HG03135 (cell line): ENCODE data around the gene MUC5AC.
"Not testable (repeated sequence)": the region's sequence is repeated elsewhere in the genome, so short reads cannot be mapped to it uniquely, and the experiment has no call there.

ENCODE experiments used
- ATAC-seq: cut with Tn5 transposase; IDR thresholded peaks from one replicate; pipeline ENCODE4 v1.9.1; 2021; ENCODE audit warnings: mild to moderate bottlenecking, moderate library complexity; ENCODE audit not compliant: unreplicated experiment

The MUC5AC gene

GRCh38 chr11:1160231-1161101, 2.7 kb downstream of the MUC5AC start:
- ATAC-seq, result no peak

DNA sequence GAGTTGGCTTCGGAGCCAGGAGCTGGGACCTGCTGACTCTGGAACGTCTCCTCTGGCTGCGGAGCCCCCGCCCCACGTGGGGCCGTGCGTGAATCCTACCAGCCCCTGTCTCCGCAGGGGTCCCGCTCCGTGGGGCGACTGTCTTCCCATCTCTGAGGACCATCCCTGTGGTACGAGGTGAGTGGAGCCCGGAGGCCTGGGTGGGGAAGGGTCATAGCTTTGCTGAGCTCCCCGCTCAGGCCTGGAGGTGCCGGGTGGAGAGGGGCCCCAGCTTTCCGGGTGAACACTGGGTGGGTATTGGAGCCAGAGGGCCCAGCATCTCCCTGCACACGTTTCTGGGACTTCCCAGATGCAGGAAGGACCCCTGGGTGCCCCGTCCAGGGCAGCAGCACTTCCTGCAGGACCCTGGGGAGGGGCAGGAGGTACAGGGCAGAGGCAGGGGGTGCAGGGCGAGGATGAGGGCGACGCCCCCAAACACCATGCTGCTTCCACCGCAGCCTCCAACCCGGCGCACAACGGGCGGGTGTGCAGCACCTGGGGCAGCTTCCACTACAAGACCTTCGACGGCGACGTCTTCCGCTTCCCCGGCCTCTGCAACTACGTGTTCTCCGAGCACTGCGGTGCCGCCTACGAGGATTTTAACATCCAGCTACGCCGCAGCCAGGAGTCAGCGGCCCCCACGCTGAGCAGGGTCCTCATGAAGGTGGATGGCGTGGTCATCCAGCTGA, 3.8 kb downstream of the MUC5AC start:
- no peak for ATAC-seq

DNA sequence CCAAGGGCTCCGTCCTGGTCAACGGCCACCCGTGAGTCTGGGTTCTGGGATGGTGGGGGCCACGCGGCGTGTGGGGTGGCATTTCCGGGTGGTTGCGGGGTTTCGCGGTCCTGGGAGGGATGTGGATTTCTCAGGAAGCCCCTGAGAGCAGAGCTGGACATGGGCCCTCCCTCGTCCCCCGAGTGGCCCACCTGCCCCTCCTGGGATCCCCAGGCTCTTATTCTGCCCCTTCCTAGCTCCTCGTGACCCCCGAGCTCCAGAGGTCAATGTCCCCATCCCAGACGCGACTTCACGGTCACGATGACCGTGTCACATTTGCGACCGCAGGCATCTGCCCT, 4.4 kb downstream of the MUC5AC start:
- ATAC-seq, result no peak

DNA sequence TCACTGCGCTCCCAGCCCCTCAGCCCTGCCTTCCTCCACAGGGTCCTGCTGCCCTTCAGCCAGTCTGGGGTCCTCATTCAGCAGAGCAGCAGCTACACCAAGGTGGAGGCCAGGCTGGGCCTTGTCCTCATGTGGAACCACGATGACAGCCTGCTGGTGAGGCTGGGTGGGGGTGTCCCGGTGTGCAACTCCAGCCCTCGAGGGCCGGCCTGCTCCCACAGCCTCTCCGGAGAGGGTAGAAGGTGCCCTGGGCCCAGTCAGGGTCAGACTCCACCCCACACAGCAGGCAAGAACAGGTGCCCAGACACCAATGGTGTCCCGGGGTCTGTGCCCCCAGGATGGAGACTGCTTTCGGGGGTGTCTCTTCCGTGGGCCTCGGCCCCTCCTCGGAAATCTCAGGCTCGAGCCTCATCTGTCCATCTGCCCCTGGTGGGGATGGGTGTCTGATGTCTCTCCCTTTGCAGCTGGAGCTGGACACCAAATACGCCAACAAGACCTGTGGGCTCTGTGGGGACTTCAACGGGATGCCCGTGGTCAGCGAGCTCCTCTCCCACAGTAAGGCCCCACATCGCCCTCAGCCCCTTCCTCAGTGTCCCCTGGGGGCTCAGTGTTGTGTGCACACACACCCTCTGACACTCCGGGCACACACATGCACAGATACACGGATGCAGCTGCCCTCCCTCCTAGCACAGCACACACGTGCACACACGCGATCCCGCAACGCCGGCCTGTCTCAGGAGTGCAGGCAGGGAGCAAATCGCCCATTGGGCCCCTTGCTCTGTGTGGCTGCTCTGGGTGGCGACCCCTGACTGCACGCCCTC, 4.9 kb downstream of the MUC5AC start:
- no peak for ATAC-seq

GRCh38 chr11:1163321-1163910, 5.7 kb downstream of the MUC5AC start:
- no peak for ATAC-seq

- ATAC-seq, result no peak
These were observed 6.4 kb downstream of the MUC5AC start for GRCh38 chr11:1163911-1164735.

GRCh38 chr11:1164779-1165255, 7.1 kb downstream of the MUC5AC start:
- ATAC-seq, result not testable (repeated sequence)

DNA sequence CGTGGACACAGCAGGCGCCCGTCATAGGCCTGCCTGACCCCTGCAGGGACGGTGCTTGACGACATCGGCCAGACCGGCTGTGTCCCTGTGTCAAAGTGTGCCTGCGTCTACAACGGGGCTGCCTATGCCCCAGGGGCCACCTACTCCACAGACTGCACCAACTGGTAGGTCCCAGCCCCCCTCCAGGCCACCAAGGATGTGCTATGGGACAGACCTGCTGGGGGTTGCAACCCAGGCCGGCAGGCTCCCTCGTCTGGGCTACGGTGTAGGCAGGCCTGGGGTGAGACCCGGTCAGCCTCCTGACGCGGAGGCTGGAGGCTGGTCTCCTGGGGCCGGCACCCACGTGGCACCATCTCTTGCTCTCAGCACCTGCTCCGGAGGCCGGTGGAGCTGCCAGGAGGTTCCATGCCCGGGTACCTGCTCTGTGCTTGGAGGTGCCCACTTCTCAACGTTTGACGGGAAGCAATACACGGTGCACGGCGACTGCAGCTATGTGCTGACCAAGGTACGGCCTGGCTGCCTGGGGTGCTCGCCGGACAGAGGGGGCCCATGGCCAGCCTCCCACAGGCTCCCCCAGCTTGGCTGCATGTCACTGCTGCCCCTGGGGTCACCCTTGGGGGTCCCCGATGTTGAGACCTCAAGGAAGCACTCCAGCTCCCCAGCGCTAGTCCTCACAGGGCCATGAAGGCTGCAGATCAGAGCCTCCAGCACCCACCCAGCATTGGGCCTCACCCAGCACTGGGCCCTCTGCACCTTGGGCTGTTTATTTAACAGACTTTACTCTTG, 7.7 kb downstream of the MUC5AC start:
- no peak for ATAC-seq

DNA sequence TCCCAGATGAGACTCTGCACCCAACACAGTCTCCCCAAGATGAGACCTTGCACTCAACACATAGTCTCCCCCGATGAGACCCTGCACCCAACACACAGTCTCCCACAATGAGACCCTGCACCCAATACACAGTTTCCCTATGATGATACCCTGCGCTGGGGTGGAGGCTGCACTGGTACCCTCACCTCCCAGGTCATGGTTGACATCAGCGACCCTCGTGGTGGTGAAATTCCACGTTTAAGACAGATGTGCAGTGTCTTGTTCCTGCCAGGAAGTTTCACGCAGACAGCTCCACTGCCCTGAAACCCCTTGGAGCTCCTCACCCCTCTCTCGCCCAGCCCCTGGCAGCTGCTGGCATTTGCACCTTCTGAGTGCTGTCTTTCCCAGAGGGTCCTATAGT, 9.5 kb downstream of the MUC5AC start:
- ATAC-seq, result no peak

DNA sequence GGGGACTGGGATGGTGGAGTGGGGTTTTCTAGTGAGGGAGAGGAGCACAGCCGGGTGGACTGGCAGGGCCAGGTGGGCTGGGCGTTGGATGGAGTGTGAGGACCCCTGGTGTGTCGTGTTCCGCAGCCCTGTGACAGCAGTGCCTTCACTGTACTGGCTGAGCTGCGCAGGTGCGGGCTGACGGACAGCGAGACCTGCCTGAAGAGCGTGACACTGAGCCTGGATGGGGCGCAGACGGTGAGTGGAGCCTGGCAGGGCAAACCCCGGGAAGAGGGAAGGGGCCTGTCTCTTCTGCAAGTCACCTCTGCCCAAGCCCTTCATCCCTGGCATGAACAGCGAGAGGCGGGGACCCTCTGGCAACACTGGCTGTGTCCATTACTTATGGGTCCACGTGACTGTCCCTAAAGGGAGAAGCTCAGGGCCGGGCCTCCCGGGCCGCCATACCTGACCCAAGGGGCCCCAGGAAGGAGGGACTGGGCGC, 10.0 kb downstream of the MUC5AC start:
- no peak for ATAC-seq

- no peak for ATAC-seq
These were observed 10.5 kb downstream of the MUC5AC start for GRCh38 chr11:1168256-1168655.

DNA sequence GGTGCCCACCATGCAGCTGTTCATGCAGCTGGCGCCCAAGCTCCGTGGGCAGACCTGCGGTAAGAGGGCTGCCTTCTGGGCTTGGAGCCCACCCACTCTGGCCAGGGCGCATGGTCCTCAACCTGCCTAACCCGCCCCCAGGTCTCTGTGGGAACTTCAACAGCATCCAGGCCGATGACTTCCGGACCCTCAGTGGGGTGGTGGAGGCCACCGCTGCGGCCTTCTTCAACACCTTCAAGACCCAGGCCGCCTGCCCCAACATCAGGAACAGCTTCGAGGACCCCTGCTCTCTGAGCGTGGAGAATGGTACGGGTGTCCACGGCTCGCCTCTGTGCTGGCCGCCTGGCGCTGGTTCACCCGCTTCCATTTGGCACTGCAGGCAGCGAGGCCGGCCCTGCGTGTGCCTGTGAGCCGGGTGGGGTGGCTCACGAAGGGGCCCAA, 11.0 kb downstream of the MUC5AC start:
- no peak for ATAC-seq

DNA sequence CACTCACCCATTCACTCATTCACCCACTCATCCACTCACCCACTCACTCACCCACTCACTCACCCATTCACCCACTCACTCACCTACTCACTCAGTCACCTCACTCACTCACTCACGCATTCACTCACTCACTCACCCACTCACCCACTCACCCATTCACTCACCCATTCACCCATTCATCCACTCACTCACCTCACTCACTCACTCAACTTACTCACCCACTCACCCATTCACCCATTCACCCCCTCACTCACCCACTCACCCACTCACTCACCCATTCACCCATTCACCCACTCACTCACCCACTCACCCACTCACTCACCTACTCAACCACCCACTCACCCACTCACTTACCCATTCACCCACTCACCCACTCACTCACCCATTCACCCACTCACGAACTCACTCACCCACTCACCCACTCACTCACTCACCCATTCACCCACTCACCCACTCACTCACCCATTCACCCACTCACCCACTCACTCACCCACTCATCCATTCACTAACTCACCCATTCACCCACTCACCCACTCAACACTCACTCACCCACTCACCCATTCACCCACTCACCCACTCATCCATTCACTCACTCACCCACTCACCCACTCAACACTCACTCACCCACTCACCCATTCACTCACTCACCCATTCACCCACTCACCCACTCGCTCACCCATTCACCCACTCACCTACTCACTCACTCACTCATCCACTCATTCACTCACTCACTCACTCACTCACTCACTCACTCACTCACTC, 13.7 kb downstream of the MUC5AC start:
- ATAC-seq, result no peak

DNA sequence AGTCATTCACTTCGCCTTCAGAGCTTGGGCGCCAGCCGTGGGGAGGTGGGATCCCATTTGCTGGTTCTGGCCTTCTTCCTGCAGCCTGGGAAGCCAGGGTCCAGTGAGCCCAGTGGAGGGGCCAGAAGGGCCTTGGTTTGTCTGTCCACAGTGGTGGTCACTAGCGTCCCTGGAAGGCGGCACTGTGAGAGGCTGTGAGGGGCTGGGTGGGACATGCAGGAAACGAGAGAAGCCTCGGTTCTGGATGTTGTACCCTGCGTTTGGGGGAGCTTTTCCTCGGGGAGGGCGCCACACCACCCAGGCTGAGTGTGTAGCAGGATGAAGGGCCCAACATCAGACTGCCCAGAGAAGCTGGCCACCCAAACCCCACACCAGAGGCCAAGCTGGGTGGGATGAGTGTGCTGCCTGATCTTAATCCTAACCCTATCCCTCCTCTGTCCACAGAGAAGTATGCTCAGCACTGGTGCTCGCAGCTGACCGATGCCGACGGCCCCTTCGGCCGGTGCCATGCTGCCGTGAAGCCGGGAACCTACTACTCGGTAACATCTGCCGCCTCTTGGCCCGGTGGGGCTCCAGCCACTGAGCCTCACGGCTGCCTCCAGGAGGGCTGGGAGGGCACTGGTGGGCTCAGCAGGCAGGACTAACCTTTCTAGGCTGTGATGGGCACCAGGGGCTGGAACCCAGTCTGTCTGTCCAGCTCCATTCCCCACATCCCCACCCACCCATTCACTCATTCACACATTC, 14.4 kb downstream of the MUC5AC start:
- ATAC-seq, result no peak

DNA sequence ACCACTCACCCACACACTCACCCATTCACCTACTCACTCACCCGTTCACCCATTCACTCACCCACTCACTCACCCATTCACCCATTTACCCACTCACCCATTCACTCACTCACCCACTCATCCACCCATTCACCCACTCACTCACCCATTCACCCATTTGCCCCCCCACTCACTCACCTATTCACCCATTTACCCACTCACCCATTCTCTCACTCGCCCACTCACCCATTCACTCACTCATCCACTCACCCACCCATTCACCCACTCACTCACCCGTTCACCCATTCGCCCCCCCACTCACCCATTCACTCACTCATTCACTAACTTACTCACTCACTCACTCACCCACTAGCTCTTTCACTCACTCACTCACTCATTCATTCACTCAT, 15.0 kb downstream of the MUC5AC start:
- ATAC-seq, result no peak

DNA sequence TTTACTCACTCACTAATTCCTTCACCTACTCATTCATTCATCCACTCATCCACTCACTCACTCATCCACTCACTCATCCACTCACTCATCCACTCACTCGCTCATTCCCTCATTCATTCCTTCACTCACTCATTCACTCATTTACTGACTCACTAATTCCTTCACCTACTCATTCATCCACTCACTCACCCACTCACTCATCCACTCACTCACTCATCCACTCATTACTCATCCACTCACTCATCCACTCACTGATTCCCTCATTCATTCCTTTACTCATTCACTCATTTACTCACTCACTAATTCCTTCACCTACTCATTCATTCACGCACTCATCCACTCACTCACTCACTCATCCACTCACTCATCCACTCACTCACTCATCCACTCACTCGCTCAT, 15.6 kb downstream of the MUC5AC start:
- not testable (repeated sequence) for ATAC-seq

DNA sequence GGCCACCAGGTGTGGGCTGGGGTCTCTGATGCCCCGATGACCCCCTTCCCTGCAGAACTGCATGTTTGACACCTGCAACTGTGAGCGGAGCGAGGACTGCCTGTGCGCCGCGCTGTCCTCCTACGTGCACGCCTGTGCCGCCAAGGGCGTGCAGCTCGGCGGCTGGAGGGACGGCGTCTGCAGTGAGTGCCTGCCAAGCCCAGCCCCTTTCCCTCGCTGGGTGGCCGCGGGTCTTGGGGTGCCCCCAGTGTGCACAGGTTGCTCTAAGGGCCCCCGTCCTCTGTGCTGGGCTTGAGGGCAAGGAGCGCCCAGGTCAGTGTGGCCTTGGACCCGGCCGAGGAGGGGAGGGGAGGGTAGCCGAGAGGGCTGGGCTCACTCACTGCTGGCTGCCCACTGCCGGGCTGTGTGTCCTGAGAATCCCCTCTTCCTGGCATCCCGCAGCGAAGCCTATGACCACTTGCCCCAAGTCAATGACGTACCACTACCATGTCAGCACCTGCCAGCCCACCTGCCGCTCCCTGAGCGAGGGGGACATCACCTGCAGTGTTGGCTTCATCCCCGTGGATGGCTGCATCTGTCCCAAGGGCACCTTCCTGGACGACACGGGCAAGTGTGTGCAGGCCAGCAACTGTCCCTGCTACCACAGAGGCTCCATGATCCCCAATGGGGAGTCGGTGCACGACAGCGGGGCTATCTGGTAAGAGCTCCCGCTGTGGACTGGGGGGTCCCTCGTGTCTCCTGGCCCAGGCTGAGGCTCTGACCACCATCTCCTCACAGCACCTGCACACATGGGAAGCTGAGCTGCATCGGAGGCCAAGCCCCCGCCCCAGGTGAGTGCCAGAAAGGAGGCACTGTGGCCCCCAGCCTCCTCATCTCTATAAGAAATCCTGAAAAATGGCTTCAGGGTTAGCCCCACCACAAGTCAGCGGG, 17.0 kb downstream of the MUC5AC start:
- no peak for ATAC-seq
